GM23248 (cell line): ENCODE measurements around the gene UBE2V1.

Experiments used
- EZH2 ChIP-seq: fragments of 200-600 bp; sonication (generic); IDR thresholded peaks from 2 replicates; pipeline ENCODE4 v1.6.1; 2018; ENCODE audit warnings: antibody characterized with exemption, mild to moderate bottlenecking; ENCODE audit not compliant: insufficient read depth, poor library complexity, severe bottlenecking
- EZH2phosphoT487 ChIP-seq: fragments of 200-600 bp; sonication (generic); IDR thresholded peaks from 2 replicates; pipeline ENCODE4 v1.6.1; 2018; ENCODE audit warnings: antibody characterized with exemption, moderate library complexity, mild to moderate bottlenecking, low read depth; ENCODE audit not compliant: insufficient read depth

DNA sequence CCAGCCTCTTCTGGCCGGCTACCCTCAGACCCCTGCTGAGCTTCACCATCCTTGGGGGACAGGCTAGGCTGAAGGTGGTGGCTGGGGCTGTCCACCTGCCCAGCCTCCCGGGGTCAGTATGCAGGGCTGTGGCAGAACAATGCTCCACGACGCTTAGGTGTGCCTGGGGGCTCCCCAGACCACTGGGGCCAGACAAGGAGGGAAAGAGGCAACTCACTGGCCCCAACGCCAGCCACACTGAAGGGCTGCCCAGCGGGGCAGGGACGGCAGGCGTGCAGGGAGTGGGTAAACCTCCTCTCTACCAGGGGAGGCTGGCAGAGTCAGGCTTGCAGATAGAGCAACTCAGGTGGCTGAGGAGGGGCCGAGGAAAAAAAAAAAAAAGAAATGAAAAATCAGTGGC lies 11.5 kb upstream of the UBE2V1 start:
- TF ChIP-seq EZH2 (no peak), EZH2phosphoT487 (no peak)
